Panc1 (cell line): ENCODE data around the gene IGFBP1.

Experiments used
- POLR2AphosphoS5 ChIP-seq: IDR thresholded peaks from 2 replicates; pipeline ENCODE4 v1.6.1; 2012; ENCODE audit warnings: mild to moderate bottlenecking, low read depth, low read length, moderate library complexity
- REST ChIP-seq, 2 experiments: IDR thresholded peaks; 2 replicates each; pipeline ENCODE4 v1.6.1; 2011 to 2012; ENCODE audit warnings: low read depth in 2 of 2, control low read depth in 1 of 2, low read length in 1 of 2, mild to moderate bottlenecking in 1 of 2, moderate library complexity in 1 of 2; ENCODE audit not compliant: insufficient read depth in 1 of 2
- TF ChIP-seq, protein P1 (sequence below): fragments of 450-650 bp; IDR thresholded peaks from 2 replicates; pipeline ENCODE4 v1.5.1; 2017; ENCODE audit warnings: mild to moderate bottlenecking

- TF ChIP-seq, protein P1, sequence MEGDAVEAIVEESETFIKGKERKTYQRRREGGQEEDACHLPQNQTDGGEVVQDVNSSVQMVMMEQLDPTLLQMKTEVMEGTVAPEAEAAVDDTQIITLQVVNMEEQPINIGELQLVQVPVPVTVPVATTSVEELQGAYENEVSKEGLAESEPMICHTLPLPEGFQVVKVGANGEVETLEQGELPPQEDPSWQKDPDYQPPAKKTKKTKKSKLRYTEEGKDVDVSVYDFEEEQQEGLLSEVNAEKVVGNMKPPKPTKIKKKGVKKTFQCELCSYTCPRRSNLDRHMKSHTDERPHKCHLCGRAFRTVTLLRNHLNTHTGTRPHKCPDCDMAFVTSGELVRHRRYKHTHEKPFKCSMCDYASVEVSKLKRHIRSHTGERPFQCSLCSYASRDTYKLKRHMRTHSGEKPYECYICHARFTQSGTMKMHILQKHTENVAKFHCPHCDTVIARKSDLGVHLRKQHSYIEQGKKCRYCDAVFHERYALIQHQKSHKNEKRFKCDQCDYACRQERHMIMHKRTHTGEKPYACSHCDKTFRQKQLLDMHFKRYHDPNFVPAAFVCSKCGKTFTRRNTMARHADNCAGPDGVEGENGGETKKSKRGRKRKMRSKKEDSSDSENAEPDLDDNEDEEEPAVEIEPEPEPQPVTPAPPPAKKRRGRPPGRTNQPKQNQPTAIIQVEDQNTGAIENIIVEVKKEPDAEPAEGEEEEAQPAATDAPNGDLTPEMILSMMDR: peak; percentile 98
- no peak for TF ChIP-seq REST (IDR thresholded peaks at IDR 0.05; ENCODE audit: insufficient read depth in 1 of 2, low read depth in 2 of 2, low read length in 1 of 2)
- no peak for TF ChIP-seq POLR2AphosphoS5
These were observed 33.6 kb downstream of the IGFBP1 start for GRCh38 chr7:45921699-45922519.
